IMR-90 (cell line): ENCODE data around the gene HOXA2. TPM values are rescaled to one million over a fixed set of nuclear protein-coding genes. Genes with fewer than 3 reads are reported as not detected.
A peak's percentile ranks its signal among the peaks of the same experiment; 100 is the strongest.

ENCODE experiments used
- ATAC-seq: fragments of 200-7000 bp; cut with Tn5 transposase; 2 replicates; pipeline ENCODE4 v1.9.1; 2020; ENCODE audit warnings: low read depth, mild to moderate bottlenecking, moderate library complexity
- BruUV-seq: library from RNA; stranded (reverse); fragments of 400-500 nt; replicated peaks from 2 replicates; lab custom pipeline; 2021; lab: Mats Ljungman, UMichigan
- CTCF ChIA-PET: fragments of 300-600 bp; formaldehyde crosslinking; extraction: SDS; loops from one replicate; lab custom pipeline; 2021; ENCODE audit warnings: antibody characterized with exemption; lab: Yijun Ruan, JAX
- POLR2A ChIA-PET: fragments of 300-600 bp; sonication (Branson Sonifier 250); formaldehyde crosslinking; loops from one replicate; lab custom pipeline; 2022; ENCODE audit warnings: antibody characterized with exemption; ENCODE audit not compliant: unreplicated experiment; lab: Charles Lee
- DNase-seq: peaks from one replicate; pipeline ENCODE4 v3.0.0; 2013
- H2AFZ ChIP-seq: replicated peaks from 2 replicates; pipeline ENCODE3; 2013; ENCODE audit warnings: low read length, mild to moderate bottlenecking; ENCODE audit not compliant: poor library complexity
- H2AK5ac ChIP-seq: 2 replicates; pipeline ENCODE4 v1.6.1; 2013; ENCODE audit warnings: low read depth, low read length, inconsistent platforms
- H2AK9ac ChIP-seq: replicated peaks from 2 replicates; pipeline ENCODE3; 2013; ENCODE audit warnings: mild to moderate bottlenecking, low read depth, low read length, moderate library complexity; ENCODE audit not compliant: poor library complexity
- H2BK120ac ChIP-seq: 2 replicates; pipeline ENCODE4 v1.6.1; 2013; ENCODE audit warnings: low read depth, low read length, inconsistent platforms
- H2BK15ac ChIP-seq: 3 replicates; pipeline ENCODE4 v1.6.1; 2013; ENCODE audit warnings: low read depth, low read length, inconsistent platforms
- H2BK20ac ChIP-seq: 2 replicates; pipeline ENCODE4 v1.6.1; 2013; ENCODE audit warnings: low read depth, mild to moderate bottlenecking, inconsistent platforms, low read length, moderate library complexity
- H2BK5ac ChIP-seq: 2 replicates; pipeline ENCODE4 v1.6.1; 2013; ENCODE audit warnings: mild to moderate bottlenecking, low read depth, low read length, inconsistent platforms; ENCODE audit not compliant: poor library complexity, severe bottlenecking
- H3K14ac ChIP-seq: replicated peaks from 2 replicates; pipeline ENCODE4 v1.6.1; 2013; ENCODE audit warnings: low read depth, low read length, inconsistent platforms
- H3K18ac ChIP-seq: 2 replicates; pipeline ENCODE4 v1.6.1; 2013; ENCODE audit warnings: low read depth, low read length, control low read depth
- H3K23ac ChIP-seq: 2 replicates; pipeline ENCODE4 v1.6.1; 2013; ENCODE audit warnings: low read depth, low read length, inconsistent platforms
- H3K27ac ChIP-seq: 2 replicates; pipeline ENCODE4 v1.5.1; 2013; ENCODE audit warnings: mild to moderate bottlenecking, control low read depth, low read length; ENCODE audit not compliant: insufficient read depth
- H3K27me3 ChIP-seq: 2 replicates; pipeline ENCODE4 v1.6.1; 2013; ENCODE audit warnings: low read length; ENCODE audit not compliant: control insufficient read depth, insufficient read depth
- H3K36me3 ChIP-seq: 2 replicates; pipeline ENCODE4 v1.6.1; 2013; ENCODE audit warnings: low read length, mixed read lengths; ENCODE audit not compliant: control insufficient read depth, insufficient read depth
- H3K4ac ChIP-seq: 2 replicates; pipeline ENCODE4 v1.6.1; 2013; ENCODE audit warnings: low read depth, low read length, inconsistent platforms
- H3K4me1 ChIP-seq: 2 replicates; pipeline ENCODE4 v1.6.1; 2013; ENCODE audit warnings: low read length, mixed read lengths; ENCODE audit not compliant: control insufficient read depth, insufficient read depth
- H3K4me2 ChIP-seq: 2 replicates; pipeline ENCODE4 v1.6.1; 2013; ENCODE audit warnings: low read depth, mild to moderate bottlenecking, control low read depth, low read length, moderate library complexity
- H3K4me3 ChIP-seq: 2 replicates; pipeline ENCODE4 v1.5.1; 2013; ENCODE audit warnings: low read depth, mild to moderate bottlenecking, control low read depth, low read length, moderate library complexity; ENCODE audit not compliant: insufficient read depth
- H3K56ac ChIP-seq: 2 replicates; pipeline ENCODE4 v1.6.1; 2013; ENCODE audit warnings: low read length, inconsistent platforms; ENCODE audit not compliant: insufficient read depth; ENCODE audit errors: extremely low read depth
- H3K79me1 ChIP-seq, 2 experiments: 2 replicates each; pipeline ENCODE4 v1.6.1; 2013; ENCODE audit warnings: low read length in 2 of 2, inconsistent platforms in 1 of 2, low read depth in 1 of 2
- H3K9ac ChIP-seq: 2 replicates; pipeline ENCODE4 v1.6.1; 2013; ENCODE audit warnings: low read depth, low read length, control low read depth
- H3K9me1 ChIP-seq: 2 replicates; pipeline ENCODE4 v1.6.1; 2013; ENCODE audit warnings: low read length, inconsistent platforms; ENCODE audit not compliant: insufficient read depth
- H3K9me3 ChIP-seq: 2 replicates; pipeline ENCODE4 v1.6.1; 2013; ENCODE audit warnings: low read length; ENCODE audit not compliant: control insufficient read depth, insufficient read depth
- H4K20me1 ChIP-seq: 2 replicates; pipeline ENCODE4 v1.6.1; 2013; ENCODE audit warnings: low read length, inconsistent platforms; ENCODE audit not compliant: insufficient read depth
- H4K5ac ChIP-seq: 2 replicates; pipeline ENCODE4 v1.6.1; 2013; ENCODE audit warnings: mild to moderate bottlenecking, low read depth, low read length, control low read depth
- H4K8ac ChIP-seq, 2 experiments: 2 replicates each; pipeline ENCODE4 v1.6.1; 2013; ENCODE audit warnings: low read depth in 2 of 2, low read length in 2 of 2, control low read depth in 1 of 2, inconsistent platforms in 1 of 2
- H4K91ac ChIP-seq: 2 replicates; pipeline ENCODE4 v1.6.1; 2013; ENCODE audit warnings: low read depth, low read length, inconsistent platforms; ENCODE audit not compliant: insufficient read depth
- BHLHE40 ChIP-seq: fragments of 150-350 bp; IDR thresholded peaks from 2 replicates; pipeline ENCODE4 v1.6.1; 2016; ENCODE audit warnings: mild to moderate bottlenecking, low read depth, low read length
- CEBPB ChIP-seq: IDR thresholded peaks from 2 replicates; pipeline ENCODE4 v1.6.1; 2012; ENCODE audit warnings: low read depth, low read length, improper control_type of control experiment
- CHD1 ChIP-seq: IDR thresholded peaks from 2 replicates; pipeline ENCODE4 v1.6.1; 2012; ENCODE audit warnings: low read depth, low read length, improper control_type of control experiment
- CTCF ChIP-seq: conservative IDR thresholded peaks from 2 replicates; pipeline ENCODE4 v1.5.1; 2012; ENCODE audit warnings: mild to moderate bottlenecking, low read depth, low read length, improper control_type of control experiment
- FOS ChIP-seq: fragments of 150-350 bp; IDR thresholded peaks from 2 replicates; pipeline ENCODE4 v1.6.1; 2016; ENCODE audit warnings: low read depth, low read length
- MAFK ChIP-seq: IDR thresholded peaks from 2 replicates; pipeline ENCODE4 v1.6.1; 2012; ENCODE audit warnings: low read depth, low read length, improper control_type of control experiment
- NFE2L2 ChIP-seq: fragments of 150-350 bp; IDR thresholded peaks from 2 replicates; pipeline ENCODE4 v1.6.1; 2016; ENCODE audit warnings: low read depth, mild to moderate bottlenecking, low read length
- POLR2A ChIP-seq: IDR thresholded peaks from 2 replicates; pipeline ENCODE4 v1.6.1; 2012; ENCODE audit warnings: mild to moderate bottlenecking, low read depth, low read length
- RAD21 ChIP-seq: IDR thresholded peaks from 2 replicates; pipeline ENCODE4 v1.6.1; 2012; ENCODE audit warnings: low read length, improper control_type of control experiment
- RFX5 ChIP-seq: IDR thresholded peaks from 2 replicates; pipeline ENCODE4 v1.8.0; 2012; ENCODE audit warnings: low read depth, mild to moderate bottlenecking, low read length, moderate library complexity
- SMC3 ChIP-seq: fragments of 150-350 bp; IDR thresholded peaks from 2 replicates; pipeline ENCODE4 v1.6.1; 2016; ENCODE audit warnings: low read depth, mild to moderate bottlenecking, antibody characterized with exemption, low read length, moderate library complexity
- USF2 ChIP-seq: fragments of 150-350 bp; IDR thresholded peaks from 2 replicates; pipeline ENCODE4 v1.6.1; 2017; ENCODE audit warnings: mild to moderate bottlenecking, antibody characterized with exemption, low read length, low read depth
- WGBS, 2 experiments: methylation state at CpG; one replicate each; pipeline versions ENCODE4 v1.1.5 to v1.1.7; 2013; ENCODE audit warnings: missing lambda C conversion rate in 2 of 2; ENCODE audit not compliant: insufficient read length in 1 of 2; ENCODE audit errors: extremely low coverage in 2 of 2; 5-methylcytosine and 5-hydroxymethylcytosine counted together
- dilution Hi-C: fragments of 300-500 bp; cut with HindIII; formaldehyde crosslinking; loops from one replicate; pipeline ENCODE4 v1.14.3; 2018; ENCODE audit warnings: low sequenced_read_pairs; ENCODE audit not compliant: unreplicated experiment
- in situ Hi-C: fragments of 300-500 bp; cut with MboI; formaldehyde crosslinking; loops from 3 replicates; pipeline ENCODE4 v1.14.3; 2019; ENCODE audit warnings: low sequenced_read_pairs, inconsistent platforms, mixed read lengths
- intact Hi-C: fragments of 100-400 bp; cut with micrococcal nuclease; formaldehyde crosslinking; loops from 2 replicates; pipeline ENCODE4 v1.10.0; 2022
- polyA plus RNA-seq, 3 experiments: library from polyadenylated mRNA; depleted of rRNA; stranded (reverse); fragments of >200 nt; gene quantifications; 2 replicates each; pipeline ENCODE4 v1.2.3, GENCODE V29; 2012; ENCODE audit warnings: low replicate concordance in 1 of 3
- total RNA-seq: library from RNA; depleted of rRNA; stranded (reverse); fragments of >200 nt; gene quantifications from 2 replicates; pipeline ENCODE4 v1.2.3, GENCODE V29; 2012

HOXA2 gene
- total and polyA plus RNA-seq, 2 of the 4 experiments (the other 2 are of a cell fraction): 1.6 to 3.9 TPM

- TF ChIP-seq USF2: no peak
Observed at GRCh38 chr7:27146491-27147198, 44.2 kb upstream of the HOXA2 start (continued).

- Histone ChIP-seq H3K79me1 (peaks cover 9 to 33% of the 10 kb centered on the region in 2 experiments; a peak in 3 of 4 replicates), H4K5ac (peak overlapping the region; percentile 76), H3K56ac (peak overlapping the region; percentile 50; the same call in 1 of the 2 replicates), H2BK120ac (peak overlapping the region; percentile 73), H3K4me3 (peak overlapping the region; percentile 40), H4K8ac (peak overlapping the region; percentile 76 to 84), H2AK5ac (peak overlapping the region; percentile 48; the same call in 1 of the 2 replicates), H3K4ac (peak overlapping the region; percentile 79), H2BK15ac (peak overlapping the region; percentile 63; the same call in 1 of the 3 replicates), H3K36me3 (peaks cover 6% of the 10 kb centered on the region), H3K18ac (peak overlapping the region; percentile 77), H4K91ac (peak overlapping the region; percentile 76), H3K23ac (peak overlapping the region; percentile 47), H2AK9ac (peak overlapping the region; percentile 63), H4K20me1 (no peaks in the 10 kb centered on the region), H2BK5ac (peak overlapping the region; percentile 66), H3K4me2 (peak overlapping the region; percentile 83), H3K14ac (peak overlapping the region; percentile 57; the same call in 1 of the 2 replicates), H2BK20ac (0 out of 2 replicates have a peak overlapping the region, but pooled peaks have one; percentile 17), H3K27me3 (no peaks in the 10 kb centered on the region), H3K4me1 (peaks cover 13% of the 10 kb centered on the region), H2AFZ (peak overlapping the region; percentile 90), H3K9me1 (no peaks in the 10 kb centered on the region), H3K9me3 (no peaks in the 10 kb centered on the region), H3K27ac (peak overlapping the region; percentile 80), H3K9ac (peak overlapping the region; percentile 87)
- in situ Hi-C loops: loop anchor here (10.0 kb wide), 1 partner anchor 951 kb away; no protein-coding TSS in a partner anchor
- DNase-seq (no peak), ATAC-seq (no peak)
- WGBS, 2 experiments: no CpG with 5 or more reads among the region's 11 CpGs
- intact Hi-C loops: loop anchor here (5.0 kb wide), 1 partner anchor 1054 kb away; no protein-coding TSS in a partner anchor
- dilution Hi-C loops: no loop called here
- POLR2A ChIA-PET: no interaction called here
- CTCF ChIA-PET: interaction anchor here (1.0 kb wide), 1 partner anchor 15 kb away, joined by 4 read pairs; no protein-coding TSS in a partner anchor
- no TSS peak for BruUV-seq
- TF ChIP-seq SMC3 (no peak), MAFK (no peak), FOS (no peak), CHD1 (no peak), NFE2L2 (no peak), CTCF (no peak), BHLHE40 (no peak), CEBPB (no peak), RFX5 (no peak), POLR2A (no peak), RAD21 (no peak)
Observed at GRCh38 chr7:27145914-27146412, 43.5 kb upstream of the HOXA2 start.
